Articular chondrocyte of knee joint (primary cell): ENCODE data around the gene B4GALNT2. TPM values are rescaled to one million over a fixed set of nuclear protein-coding genes. Genes with fewer than 3 reads are reported as not detected.

Experiments
- total RNA-seq: library from RNA; depleted of rRNA; stranded (reverse); fragments of >200 nt; gene quantifications from 2 replicates; pipeline ENCODE4 v1.2.3, GENCODE V29; 2012

The B4GALNT2 gene
- total RNA-seq = not detected in 2 replicates

GRCh38 chr17:49132699-49133364, at the start of gene B4GALNT2:
TSS of gene B4GALNT2 (plus strand) at chr17:49132769. CDS start at chr17:49132793, 24 bp downstream.

GRCh38 chr17:49210158-49211029, 77.8 kb downstream of the B4GALNT2 start, which contains the start of the genes ABI3 and GNGT2:
TSS of gene ABI3 (plus strand) at chr17:49210707. CDS start at chr17:49210725, 18 bp downstream.
TSS of gene GNGT2 (minus strand) at chr17:49210574. CDS start at chr17:49207422, 3,152 bp downstream.

Other genes with a start within 250 kb of the B4GALNT2 start
- gene ATP5MC1, start 240.0 kb upstream of the B4GALNT2 start, total RNA-seq = 47.8 and 65.4 TPM in 2 replicates
- 84.0 and 98.7 TPM in 2 replicates for gene UBE2Z, start 224.4 kb upstream of the B4GALNT2 start, total RNA-seq
- 78.4 and 95.3 TPM in 2 replicates for gene SNF8, start 187.9 kb upstream of the B4GALNT2 start, total RNA-seq
- gene GIP, start 164.2 kb upstream of the B4GALNT2 start, total RNA-seq = not detected in 2 replicates
- 0.26 and 0.97 TPM in 2 replicates for gene IGF2BP1, start 135.4 kb upstream of the B4GALNT2 start, total RNA-seq
- 0.39 TPM in 1 of 2 replicates, not detected in the other for gene GNGT2, start 77.8 kb downstream of the B4GALNT2 start, total RNA-seq
- 0.22 TPM in 1 of 2 replicates, not detected in the other for gene ABI3, start 77.9 kb downstream of the B4GALNT2 start, total RNA-seq
- 0.11 TPM in 1 of 2 replicates, not detected in the other for gene PHOSPHO1, start 98.0 kb downstream of the B4GALNT2 start, total RNA-seq
- 25.5 and 27.7 TPM in 2 replicates for gene ZNF652, start 229.5 kb downstream of the B4GALNT2 start, total RNA-seq